ENCODE data around the gene BNIP2.

The BNIP2 gene

GRCh38 chr15:59694779-59695178 lies 5.7 kb upstream of the BNIP2 start:
- POLR2A ChIA-PET, result no interaction called here
- CTCF ChIA-PET, result interaction anchor here (0.9 to 11.3 kb wide), 2 partner anchors 30 to 629 kb away, joined by 3 to 329 read pairs; no protein-coding TSS in a partner anchor
- no peak for TF ChIP-seq CTCF (IDR thresholded peaks at IDR 0.05; ENCODE audit: insufficient read depth, low read length, missing control alignments)
- no peak for DNase-seq (ENCODE audit: low read depth, low spot score)
- no peak overlapping the region for H3K4me3 ChIP-seq (ENCODE audit: low read depth, low read length)

GRCh38 chr15:59691194-59691805 lies 2.2 kb upstream of the BNIP2 start:
- ChIA-PET POLR2A (no interaction called here), CTCF (interaction anchor here (0.6 to 11.3 kb wide), 34 partner anchors 8 to 1058 kb away, joined by 3 to 329 read pairs (median 4); no protein-coding TSS in a partner anchor)
- no peak overlapping the region for H3K4me3 ChIP-seq (ENCODE audit: low read depth, low read length)
- DNase-seq (ENCODE audit: low read depth, low spot score), result no peak
- peak; percentile 32 for TF ChIP-seq CTCF (IDR thresholded peaks at IDR 0.05; ENCODE audit: insufficient read depth, low read length, missing control alignments)

- ChIA-PET CTCF (interaction anchor here (0.8 to 11.3 kb wide), 14 partner anchors 10 to 831 kb away, joined by 3 to 329 read pairs (median 10); no protein-coding TSS in a partner anchor), POLR2A (interaction anchor here (0.6 to 0.9 kb wide), 2 partner anchors 32 to 706 kb away, joined by 3 to 5 read pairs; partner anchors contain the start of gene GTF2A2)
- no peak for TF ChIP-seq CTCF (IDR thresholded peaks at IDR 0.05; ENCODE audit: insufficient read depth, low read length, missing control alignments)
- no peak for DNase-seq (ENCODE audit: low read depth, low spot score)
- peak overlapping the region; percentile 96 for H3K4me3 ChIP-seq (ENCODE audit: low read depth, low read length)
Observed at GRCh38 chr15:59689626-59690236, 611 bp upstream of the BNIP2 start.

GRCh38 chr15:59688423-59688781 lies 718 bp downstream of the BNIP2 start:
- ChIA-PET CTCF (interaction anchor here (1.1 to 4.1 kb wide), 3 partner anchors 492 to 642 kb away, joined by 3 to 34 read pairs (median 15); no protein-coding TSS in a partner anchor), POLR2A (interaction anchor here (1.0 kb wide), 1 partner anchor 31 kb away, joined by 3 read pairs; the partner anchor contains the start of gene GTF2A2)
- TF ChIP-seq CTCF (IDR thresholded peaks at IDR 0.05; ENCODE audit: insufficient read depth, low read length, missing control alignments), result no peak
- H3K4me3 ChIP-seq (ENCODE audit: low read depth, low read length), result peak overlapping the region; percentile 96
- no peak for DNase-seq (ENCODE audit: low read depth, low spot score)

- peak overlapping the region; percentile 96 for H3K4me3 ChIP-seq (ENCODE audit: low read depth, low read length)
- no peak for DNase-seq (ENCODE audit: low read depth, low spot score)
- no peak for TF ChIP-seq CTCF (IDR thresholded peaks at IDR 0.05; ENCODE audit: insufficient read depth, low read length, missing control alignments)
- POLR2A ChIA-PET, result interaction anchor here (1.0 kb wide), 1 partner anchor 30 kb away, joined by 3 read pairs; the partner anchor contains the start of gene GTF2A2
- CTCF ChIA-PET, result interaction anchor here (3.3 kb wide), 1 partner anchor 638 kb away, joined by 15 read pairs; no protein-coding TSS in a partner anchor
Observed at GRCh38 chr15:59687836-59688235, 1.3 kb downstream of the BNIP2 start.

- no peak for DNase-seq (ENCODE audit: low read depth, low spot score)
- ChIA-PET POLR2A (interaction anchor here (0.6 kb wide), 1 partner anchor 1348 kb away, joined by 5 read pairs; no protein-coding TSS in a partner anchor), CTCF (interaction anchor here (0.7 to 3.3 kb wide), 2 partner anchors 154 to 640 kb away, joined by 3 to 15 read pairs; no protein-coding TSS in a partner anchor)
- no peak for TF ChIP-seq CTCF (IDR thresholded peaks at IDR 0.05; ENCODE audit: insufficient read depth, low read length, missing control alignments)
- no peak overlapping the region for H3K4me3 ChIP-seq (ENCODE audit: low read depth, low read length)
Observed at GRCh38 chr15:59686389-59686788, 2.7 kb downstream of the BNIP2 start.

Measured in AG04449 (cell line).